Measurements from ENCODE around the gene RNF224. TPM values are rescaled to one million over a fixed set of nuclear protein-coding genes. Genes with fewer than 3 reads are reported as not detected.

The RNF224 gene
- total and polyA plus RNA-seq, 2 of the 13 experiments (the other 11 are each of a cell fraction or from before 2014, with no cell fraction given) = 0.09 TPM; not detected in 1

DNA sequence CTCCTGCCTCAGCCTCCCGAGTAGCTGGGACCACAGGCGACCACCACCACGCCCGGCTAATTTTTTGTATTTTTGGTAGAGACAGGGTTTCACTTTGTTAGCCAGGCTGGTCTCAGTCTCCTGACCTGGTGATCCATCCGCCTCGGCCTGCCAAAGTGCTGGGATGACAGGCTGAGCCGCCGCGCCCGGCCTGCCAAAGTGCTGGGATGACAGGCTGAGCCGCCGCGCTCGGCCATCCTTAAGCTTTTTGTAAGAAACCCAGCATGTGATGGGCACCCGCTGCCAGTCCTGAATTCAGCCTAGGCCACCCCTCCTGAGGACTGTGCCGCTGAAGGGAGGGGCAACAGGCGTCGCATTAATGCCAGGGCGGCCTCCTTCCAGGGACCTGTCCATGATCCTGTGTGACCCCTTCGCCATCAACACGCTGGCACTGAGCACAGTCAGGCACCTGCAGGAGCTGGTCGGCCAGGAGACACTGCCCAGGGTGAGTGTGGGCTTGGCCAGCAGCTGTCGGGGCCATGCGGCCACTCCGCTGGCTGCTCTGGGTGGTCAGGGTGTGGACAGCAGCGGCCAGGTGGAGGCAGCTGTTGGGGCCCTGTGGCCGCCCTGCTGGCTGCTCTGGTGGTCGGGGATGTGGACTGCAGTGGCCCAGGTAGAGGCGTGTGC, 38.3 kb downstream of the RNF224 start:
- Histone ChIP-seq H3K36me3 (replicated peaks in 1 of 2; ENCODE audit: control insufficient read depth in 1 of 2, insufficient read depth in 2 of 2, low read length in 2 of 2) (peaks cover 13 to 23% of the 10 kb centered on the region in 2 experiments; a peak in 4 of 5 replicates), H3K4me2 (ENCODE audit: low read depth, low read length) (no peak overlapping the region), H4K20me1 (ENCODE audit: insufficient read depth, low read length) (no peaks in the 10 kb centered on the region; the same call in 1 of the 2 replicates), H3K4me3 (replicated peaks in 1 of 3; ENCODE audit: insufficient read depth in 1 of 3, low read depth in 2 of 3, low read length in 3 of 3) (no peak overlapping the region), H3K79me2 (ENCODE audit: insufficient read depth, low read length) (no peaks in the 10 kb centered on the region), H3K27me3 (ENCODE audit: control insufficient read depth in 1 of 2, insufficient read depth in 2 of 2, low read length in 2 of 2) (no peaks in the 10 kb centered on the region), H3K27ac (ENCODE audit: extremely low read length, insufficient read depth, low read length) (no peak overlapping the region), H3K9me3 (ENCODE audit: low read length) (no peaks in the 10 kb centered on the region), H2AFZ (ENCODE audit: low read length) (no peak overlapping the region), H3K9ac (ENCODE audit: insufficient read depth, low read depth, low read length) (no peak overlapping the region), H3K4me1 (ENCODE audit: insufficient read depth, low read length) (peaks cover 19% of the 10 kb centered on the region)
- intact Hi-C loops (cut with micrococcal nuclease; ENCODE audit: unreplicated experiment) = no loop called here
- CTCF ChIA-PET (ENCODE audit: low intra/inter-chr PET ratio, low total read pairs) = no interaction called here
- TF ChIP-seq ZNF274 (CRISPR knock-in tag; IDR thresholded peaks at IDR 0.05) = no peak
- TF ChIP-seq AGO2 (optimal IDR thresholded peaks at IDR 0.05; ENCODE audit: low read depth, low read length) = peak; percentile 65
- TF ChIP-seq RBFOX2 (IDR thresholded peaks at IDR 0.05; ENCODE audit: low read depth, low read length) = peak; percentile 68
- POLR2A ChIA-PET = no interaction called here
- 96% methylated on average over 17 of the region's 29 CpGs for WGBS (ENCODE audit: low lambda C conversion rate)
- in situ Hi-C loops (cut with HindIII; ENCODE audit: extremely low pct_ligation_motif_present, low pct_unique_long_range_greater_than_20kb) = no loop called here
- no TSS peak for BruUV-seq (replicated peaks)
- DNase-seq (ENCODE audit: low spot score) (no peak), ATAC-seq (no peak; the same call in 2 of the 3 replicates), FAIRE-seq (no peak)

GRCh38 chr9:137266162-137266527, 38.8 kb downstream of the RNF224 start:
- TF ChIP-seq NFATC3 (CRISPR knock-in tag; IDR thresholded peaks at IDR 0.05) (no peak), RBFOX2 (IDR thresholded peaks at IDR 0.05; ENCODE audit: low read depth, low read length) (0 out of 2 replicates have a peak, but pooled peaks have one; percentile 27), ZNF839 (CRISPR knock-in tag; IDR thresholded peaks at IDR 0.05; ENCODE audit: borderline replicate concordance) (no peak), ZNF557 (CRISPR knock-in tag; IDR thresholded peaks at IDR 0.05) (no peak)
- Histone ChIP-seq H3K9ac (ENCODE audit: insufficient read depth, low read depth, low read length) (no peak overlapping the region), H3K79me2 (ENCODE audit: insufficient read depth, low read length) (no peaks in the 10 kb centered on the region), H2AFZ (ENCODE audit: low read length) (no peak overlapping the region), H3K36me3 (replicated peaks in 1 of 2; ENCODE audit: control insufficient read depth in 1 of 2, insufficient read depth in 2 of 2, low read length in 2 of 2) (peaks cover 13 to 27% of the 10 kb centered on the region in 2 experiments; a peak in 4 of 5 replicates), H3K9me3 (ENCODE audit: low read length) (no peaks in the 10 kb centered on the region), H3K4me3 (replicated peaks in 1 of 3; ENCODE audit: insufficient read depth in 1 of 3, low read depth in 2 of 3, low read length in 3 of 3) (no peak overlapping the region), H3K27ac (ENCODE audit: extremely low read length, insufficient read depth, low read length) (no peak overlapping the region), H3K4me2 (ENCODE audit: low read depth, low read length) (no peak overlapping the region), H4K20me1 (ENCODE audit: insufficient read depth, low read length) (no peaks in the 10 kb centered on the region; the same call in 1 of the 2 replicates), H3K4me1 (ENCODE audit: insufficient read depth, low read length) (peaks cover 19% of the 10 kb centered on the region), H3K27me3 (ENCODE audit: control insufficient read depth in 1 of 2, insufficient read depth in 2 of 2, low read length in 2 of 2) (no peaks in the 10 kb centered on the region)
- ChIA-PET CTCF (ENCODE audit: low intra/inter-chr PET ratio, low total read pairs) (no interaction called here), POLR2A (no interaction called here)
- FAIRE-seq = no peak
- WGBS (ENCODE audit: low lambda C conversion rate) = 100% methylated on average over 6 of the region's 15 CpGs
- DNase-seq (ENCODE audit: low spot score) = no peak
- ATAC-seq = no peak; the same call in 2 of the 3 replicates
- in situ Hi-C loops (cut with HindIII; ENCODE audit: extremely low pct_ligation_motif_present, low pct_unique_long_range_greater_than_20kb) = no loop called here
- no TSS peak for BruUV-seq (replicated peaks)
- intact Hi-C loops (cut with micrococcal nuclease; ENCODE audit: unreplicated experiment) = no loop called here
